GM12891 (cell line): Measurements from ENCODE around the gene NCOR2.

Source experiments
- PAX5 ChIP-seq: IDR thresholded peaks from 2 replicates; pipeline ENCODE4 v1.6.1; 2011; ENCODE audit warnings: low read length, moderate library complexity, mild to moderate bottlenecking; ENCODE audit not compliant: insufficient read depth, severe bottlenecking
- POLR2A ChIP-seq: IDR thresholded peaks from 2 replicates; pipeline ENCODE4 v1.6.1; 2011; ENCODE audit warnings: low read depth, low read length, control low read depth
- POLR2AphosphoS5 ChIP-seq: IDR thresholded peaks from 2 replicates; pipeline ENCODE4 v1.6.1; 2011; ENCODE audit warnings: low read depth, low read length, control low read depth
- POU2F2 ChIP-seq: IDR thresholded peaks from 2 replicates; pipeline ENCODE4 v1.6.1; 2011; ENCODE audit warnings: low read depth, mild to moderate bottlenecking, control low read depth, low read length, moderate library complexity
- SPI1 ChIP-seq: IDR thresholded peaks from 2 replicates; pipeline ENCODE4 v1.6.1; 2011; ENCODE audit warnings: low read depth, low read length, control low read depth
- TAF1 ChIP-seq: IDR thresholded peaks from 2 replicates; pipeline ENCODE4 v1.6.1; 2011; ENCODE audit warnings: low read depth, low read length, control low read depth

- TF ChIP-seq POLR2AphosphoS5: no peak
- TF ChIP-seq POLR2A: no peak
- no peak for TF ChIP-seq SPI1
- TF ChIP-seq TAF1: no peak
- TF ChIP-seq PAX5: no peak
- TF ChIP-seq POU2F2: no peak
These were observed 34.0 kb downstream of the NCOR2 start for GRCh38 chr12:124533456-124533855.
